PFSK-1 (cell line): Measurements from ENCODE around the gene UTP11.

Experiments
- FOXP2 ChIP-seq: optimal IDR thresholded peaks from 2 replicates; pipeline ENCODE3; 2011; ENCODE audit warnings: borderline replicate concordance, control low read depth, inconsistent platforms; ENCODE audit not compliant: insufficient read depth; ENCODE audit errors: extremely low read length, extremely low read depth
- POLR2AphosphoS5 ChIP-seq: IDR thresholded peaks from 2 replicates; pipeline ENCODE4 v1.6.1; 2012; ENCODE audit warnings: low read depth, mild to moderate bottlenecking, control low read depth, low read length, moderate library complexity
- REST ChIP-seq, 2 experiments: IDR thresholded peaks; 2 replicates each; pipeline versions ENCODE4 v1.6.1 to v1.8.0; 2011 to 2012; ENCODE audit warnings: low read depth in 2 of 2, low read length in 2 of 2, control low read depth in 1 of 2, inconsistent platforms in 1 of 2, mild to moderate bottlenecking in 1 of 2, moderate library complexity in 1 of 2; ENCODE audit not compliant: insufficient read depth in 1 of 2
- SIN3A ChIP-seq: IDR thresholded peaks from 2 replicates; pipeline ENCODE4 v1.6.1; 2012; ENCODE audit warnings: mild to moderate bottlenecking, low read length, moderate library complexity, borderline replicate concordance; ENCODE audit not compliant: insufficient read depth
- TAF1 ChIP-seq: IDR thresholded peaks from 2 replicates; pipeline ENCODE4 v1.6.1; 2012; ENCODE audit warnings: low read length, control low read depth, borderline replicate concordance; ENCODE audit not compliant: insufficient read depth

UTP11 gene

DNA sequence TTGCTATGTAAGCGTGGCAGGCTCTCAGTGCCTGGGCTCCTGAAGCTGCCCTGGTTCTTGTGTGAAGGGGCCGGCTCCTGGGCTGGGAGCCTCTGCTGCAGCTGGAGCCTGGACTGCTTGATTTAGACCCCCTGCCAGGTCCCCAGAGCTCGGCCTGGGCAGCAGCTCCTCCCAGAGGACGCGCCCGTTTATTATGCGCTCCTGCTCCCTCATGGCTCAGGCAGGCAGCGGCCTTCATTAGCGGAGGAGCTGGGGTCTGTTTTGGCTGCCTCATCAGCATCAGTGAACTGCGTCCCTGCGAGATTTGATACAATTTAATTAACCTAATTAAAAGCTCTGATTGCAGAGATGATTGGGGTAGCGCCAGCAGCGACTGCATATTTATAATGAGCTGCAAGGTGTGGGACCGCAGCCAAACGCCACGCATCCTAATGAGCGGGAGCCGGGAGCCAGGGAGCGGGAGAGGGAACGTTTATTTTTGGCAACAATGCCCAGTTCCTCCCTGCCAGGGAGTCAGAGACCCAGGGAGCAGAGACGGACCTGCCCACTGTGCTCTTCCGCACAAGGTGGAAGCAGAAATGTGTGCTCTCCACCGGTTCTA, 16.6 kb downstream of the UTP11 start:
- no peak for TF ChIP-seq REST (IDR thresholded peaks at IDR 0.05; ENCODE audit: insufficient read depth in 1 of 2, low read depth in 2 of 2, low read length in 2 of 2)
- TF ChIP-seq POLR2AphosphoS5 = no peak; the same call in 1 of the 2 replicates
- no peak for TF ChIP-seq SIN3A
- no peak for TF ChIP-seq FOXP2
- no peak for TF ChIP-seq TAF1

DNA sequence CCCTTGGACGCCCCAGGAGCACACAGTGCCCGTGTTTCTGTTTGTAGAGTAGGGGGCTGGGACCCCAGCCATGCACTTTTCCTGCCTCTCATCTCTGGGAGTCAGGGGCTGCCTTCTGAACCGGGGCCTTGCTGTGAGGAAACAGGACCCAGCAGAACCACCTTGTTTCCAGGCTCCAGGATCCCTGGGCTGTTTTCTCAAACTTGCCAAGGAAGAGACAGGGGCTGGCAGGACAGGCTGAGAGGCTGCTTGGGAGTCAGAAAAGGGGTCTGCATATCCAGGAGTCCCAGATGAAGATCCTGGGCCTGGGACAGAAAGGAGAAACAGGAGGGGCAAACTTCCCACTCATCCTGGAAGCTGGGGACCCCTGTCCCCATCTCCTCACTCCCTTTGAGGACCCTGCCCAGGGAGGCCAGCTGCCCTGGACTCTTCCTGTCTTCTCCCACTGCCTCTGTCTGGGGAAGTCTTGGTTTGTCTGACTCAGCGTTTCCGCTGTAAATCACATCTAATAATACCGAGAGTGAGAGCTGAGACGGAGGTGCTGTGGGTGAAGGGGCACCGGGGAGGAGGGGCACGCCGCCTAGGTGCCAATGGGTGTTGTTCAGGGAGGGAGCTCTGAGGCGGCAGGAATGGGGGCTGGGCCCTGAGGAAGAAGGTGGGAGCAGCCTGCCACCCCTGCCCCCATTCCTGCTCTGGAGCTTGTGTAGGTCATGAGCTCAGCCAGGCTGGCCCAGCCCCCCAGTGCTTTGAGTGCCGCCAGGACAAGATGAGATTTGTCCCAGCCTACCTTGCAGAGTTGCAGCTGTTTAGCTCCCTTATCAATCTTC, 17.4 kb downstream of the UTP11 start:
- no peak for TF ChIP-seq POLR2AphosphoS5
- no peak for TF ChIP-seq SIN3A
- no peak for TF ChIP-seq REST (IDR thresholded peaks at IDR 0.05; ENCODE audit: insufficient read depth in 1 of 2, low read depth in 2 of 2, low read length in 2 of 2)
- TF ChIP-seq TAF1 = no peak
- no peak for TF ChIP-seq FOXP2

GRCh38 chr1:38030596-38031512, 18.3 kb downstream of the UTP11 start:
- TF ChIP-seq TAF1 (no peak), FOXP2 (no peak), REST (IDR thresholded peaks at IDR 0.05; ENCODE audit: insufficient read depth in 1 of 2, low read depth in 2 of 2, low read length in 2 of 2) (no peak), POLR2AphosphoS5 (no peak), SIN3A (no peak)

- TF ChIP-seq REST (IDR thresholded peaks at IDR 0.05; ENCODE audit: insufficient read depth in 1 of 2, low read depth in 2 of 2, low read length in 2 of 2) (no peak), SIN3A (no peak), TAF1 (no peak), FOXP2 (no peak), POLR2AphosphoS5 (no peak)
Observed at GRCh38 chr1:38031513-38031866, 19.0 kb downstream of the UTP11 start.
